Hepatocyte (in vitro differentiated cells): ENCODE data around the gene PAK1.

Experiments used
- EZH2 ChIP-seq: fragments of 200-600 bp; sonication (generic); IDR thresholded peaks from 2 replicates; pipeline ENCODE4 v1.6.1; 2016; ENCODE audit warnings: antibody characterized with exemption, mild to moderate bottlenecking, borderline replicate concordance
- EZH2phosphoT487 ChIP-seq: fragments of 200-600 bp; sonication (generic); IDR thresholded peaks from one replicate; pipeline ENCODE4 v1.6.1; 2018; ENCODE audit warnings: antibody characterized with exemption, mild to moderate bottlenecking, low read depth, moderate library complexity; ENCODE audit not compliant: unreplicated experiment, severe bottlenecking
- TF ChIP-seq, protein P1 (sequence below): fragments of 200-600 bp; sonication (generic); IDR thresholded peaks from 2 replicates; pipeline ENCODE4 v1.5.1; 2016; ENCODE audit warnings: antibody characterized with exemption, mild to moderate bottlenecking; ENCODE audit not compliant: poor library complexity

DNA sequence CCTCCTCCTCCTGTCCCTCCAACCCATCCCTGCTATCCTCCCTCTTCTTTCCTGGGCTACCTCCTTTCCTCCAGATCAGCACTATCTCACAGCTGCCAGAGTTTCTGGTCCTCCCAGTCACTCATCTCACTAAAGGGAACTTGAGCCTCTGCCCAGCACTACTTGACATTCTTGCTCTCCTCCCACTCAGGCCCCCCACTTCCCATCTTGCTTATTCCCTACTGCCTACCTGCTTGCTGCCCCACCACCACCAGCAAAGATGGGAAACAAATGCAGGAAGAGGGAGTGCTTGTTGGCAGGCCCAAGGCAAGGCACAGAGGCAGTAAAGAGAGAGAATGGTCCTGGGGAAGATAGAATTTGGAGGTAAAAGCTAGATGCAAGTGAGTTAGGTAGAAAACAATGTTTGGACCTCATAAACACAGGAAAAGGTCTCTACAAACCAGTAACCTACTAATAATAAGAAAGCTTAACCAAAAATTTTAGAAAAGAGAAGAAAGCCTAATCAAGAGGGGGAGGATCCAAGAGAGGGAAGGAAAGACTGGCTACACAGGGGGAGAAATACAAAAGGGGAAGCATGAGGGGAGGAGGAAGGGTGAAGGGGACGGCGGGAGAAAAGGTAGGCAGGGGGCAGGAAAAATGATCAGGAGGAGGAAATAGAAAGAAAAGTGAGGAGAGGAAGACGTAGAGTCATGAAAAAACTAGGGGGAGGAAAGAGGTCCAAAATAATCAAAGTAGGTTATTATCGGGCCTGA, 63.6 kb downstream of the PAK1 start:
- TF ChIP-seq, protein P1, sequence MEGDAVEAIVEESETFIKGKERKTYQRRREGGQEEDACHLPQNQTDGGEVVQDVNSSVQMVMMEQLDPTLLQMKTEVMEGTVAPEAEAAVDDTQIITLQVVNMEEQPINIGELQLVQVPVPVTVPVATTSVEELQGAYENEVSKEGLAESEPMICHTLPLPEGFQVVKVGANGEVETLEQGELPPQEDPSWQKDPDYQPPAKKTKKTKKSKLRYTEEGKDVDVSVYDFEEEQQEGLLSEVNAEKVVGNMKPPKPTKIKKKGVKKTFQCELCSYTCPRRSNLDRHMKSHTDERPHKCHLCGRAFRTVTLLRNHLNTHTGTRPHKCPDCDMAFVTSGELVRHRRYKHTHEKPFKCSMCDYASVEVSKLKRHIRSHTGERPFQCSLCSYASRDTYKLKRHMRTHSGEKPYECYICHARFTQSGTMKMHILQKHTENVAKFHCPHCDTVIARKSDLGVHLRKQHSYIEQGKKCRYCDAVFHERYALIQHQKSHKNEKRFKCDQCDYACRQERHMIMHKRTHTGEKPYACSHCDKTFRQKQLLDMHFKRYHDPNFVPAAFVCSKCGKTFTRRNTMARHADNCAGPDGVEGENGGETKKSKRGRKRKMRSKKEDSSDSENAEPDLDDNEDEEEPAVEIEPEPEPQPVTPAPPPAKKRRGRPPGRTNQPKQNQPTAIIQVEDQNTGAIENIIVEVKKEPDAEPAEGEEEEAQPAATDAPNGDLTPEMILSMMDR, result no peak
- TF ChIP-seq EZH2phosphoT487, result no peak
- TF ChIP-seq EZH2, result no peak
